Right hindlimb (tissue), 1 donor: ENCODE measurements around the gene SLCO6A1.

ENCODE experiments used
- DNase-seq: peaks from one replicate; pipeline ENCODE4 v3.0.0-alpha.2; 2018

The SLCO6A1 gene

GRCh38 chr5:102450313-102450990 is 48.3 kb downstream of the SLCO6A1 start:
- DNase-seq: no peak

GRCh38 chr5:102433473-102433872 is 65.3 kb downstream of the SLCO6A1 start:
- no peak for DNase-seq

GRCh38 chr5:102421647-102422046 is 77.2 kb downstream of the SLCO6A1 start:
- DNase-seq: no peak

GRCh38 chr5:102418531-102418930 is 80.3 kb downstream of the SLCO6A1 start:
- no peak for DNase-seq

- no peak for DNase-seq
Measured at GRCh38 chr5:102414448-102414847, 84.4 kb downstream of the SLCO6A1 start.

- no peak for DNase-seq
Measured at GRCh38 chr5:102388235-102388634, 110.6 kb downstream of the SLCO6A1 start.

GRCh38 chr5:102385365-102385764 is 113.4 kb downstream of the SLCO6A1 start:
- no peak for DNase-seq

- DNase-seq: no peak
Measured at GRCh38 chr5:102380174-102380573, 118.6 kb downstream of the SLCO6A1 start.

- DNase-seq: no peak
Measured at GRCh38 chr5:102375876-102376275, 122.9 kb downstream of the SLCO6A1 start.

GRCh38 chr5:102375272-102375671 is 123.5 kb downstream of the SLCO6A1 start:
- DNase-seq: no peak

- no peak for DNase-seq
Measured at GRCh38 chr5:102368392-102368791, 130.4 kb downstream of the SLCO6A1 start.

GRCh38 chr5:102341681-102342288 is 157.0 kb downstream of the SLCO6A1 start:
- DNase-seq: no peak

GRCh38 chr5:102324714-102325113 is 174.1 kb downstream of the SLCO6A1 start:
- DNase-seq: peak; percentile 28
